SW 1271 (cell line): ENCODE measurements around the gene ZNF582.
"Not testable (repeated sequence)": the region's sequence is repeated elsewhere in the genome, so short reads cannot be mapped to it uniquely, and the experiment has no call there.

Source experiments
- DNase-seq, 2 experiments: peaks; one replicate each; lab custom pipeline; 2025; lab: John Stamatoyannopoulos, UW

The ZNF582 gene

GRCh38 chr19:56351208-56351607 is 42.1 kb downstream of the ZNF582 start:
- no peak for DNase-seq

GRCh38 chr19:56350416-56351045 is 42.8 kb downstream of the ZNF582 start:
- DNase-seq, result peak in 1 of 2 experiments; percentile 25

- DNase-seq, result no peak
These were observed 45.0 kb downstream of the ZNF582 start for GRCh38 chr19:56348289-56348877.

- no peak for DNase-seq
These were observed 46.1 kb downstream of the ZNF582 start for GRCh38 chr19:56347163-56347778.

GRCh38 chr19:56341948-56342347 is 51.4 kb downstream of the ZNF582 start:
- no peak for DNase-seq

- not testable (repeated sequence) for DNase-seq
These were observed 54.3 kb downstream of the ZNF582 start for GRCh38 chr19:56339031-56339430.

- not testable (repeated sequence) for DNase-seq
These were observed 56.3 kb downstream of the ZNF582 start for GRCh38 chr19:56337077-56337476.

GRCh38 chr19:56335371-56335770 is 58.0 kb downstream of the ZNF582 start:
- DNase-seq, result not testable (repeated sequence)

- peak in 1 of 2 experiments; percentile 19 for DNase-seq
These were observed 59.8 kb downstream of the ZNF582 start for GRCh38 chr19:56333506-56333905.
